Measurements from ENCODE around the gene U2AF2. TPM values are rescaled to one million over a fixed set of nuclear protein-coding genes. Genes with fewer than 3 reads are reported as not detected.
A peak's percentile ranks its signal among the peaks of the same experiment; 100 is the strongest.

The U2AF2 gene
- polyA plus RNA-seq, 1 donor (not counting 4 experiments of a cell fraction or from before 2014, with no cell fraction given) = 109 TPM

DNA sequence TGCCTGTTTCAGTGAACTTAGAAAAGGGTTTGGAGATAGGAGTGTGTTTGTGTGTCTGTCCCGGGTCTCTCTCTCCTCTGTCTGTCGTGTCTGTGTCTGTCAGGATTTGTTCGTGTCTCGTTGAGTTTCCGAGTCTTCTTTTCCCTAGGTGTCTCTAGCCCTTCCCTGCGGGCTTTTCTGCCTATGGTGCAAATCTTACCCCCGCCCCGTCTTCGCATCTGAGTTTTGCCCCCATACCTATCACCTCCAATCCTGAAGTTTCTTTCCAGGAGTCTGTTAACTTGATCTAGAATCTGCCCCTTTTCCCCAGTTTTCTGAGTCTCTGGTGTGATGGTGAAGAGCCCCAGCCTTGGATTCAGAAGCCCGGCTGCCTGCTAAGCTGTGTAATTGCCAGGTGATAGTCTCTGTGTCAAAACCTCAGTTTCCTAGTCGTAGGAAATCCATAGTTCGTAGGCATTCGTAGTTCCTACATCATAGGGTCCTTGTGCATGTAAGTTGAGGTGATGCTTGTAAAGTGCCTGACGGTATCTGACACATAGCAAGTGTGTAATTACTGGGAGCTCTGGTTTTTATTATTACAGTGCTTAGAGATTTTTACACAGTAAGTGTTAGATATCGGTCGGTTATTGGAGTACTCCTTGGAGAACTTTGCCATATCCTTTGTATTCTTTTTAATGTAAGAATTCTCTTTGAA, 21.0 kb downstream of the U2AF2 start:
- Histone ChIP-seq H3K4me2 (ENCODE audit: control insufficient read depth, extremely low read depth, insufficient read depth, low read depth, low read length) (peak overlapping the region; percentile 89), H3K9me1 (ENCODE audit: control insufficient read depth, extremely low read depth, insufficient read depth, low read length) (no peaks in the 10 kb centered on the region), H3K36me3 (ENCODE audit: control insufficient read depth in 2 of 2, extremely low read depth in 1 of 2, insufficient read depth in 2 of 2, low read length in 2 of 2) (peaks cover 24 to 35% of the 10 kb centered on the region in 2 experiments), H3K79me2 (ENCODE audit: control insufficient read depth, insufficient read depth, low read length) (peaks cover 82% of the 10 kb centered on the region), H3K27me3 (ENCODE audit: control insufficient read depth, extremely low read depth, insufficient read depth, low read length) (no peaks in the 10 kb centered on the region), H3K4me1 (ENCODE audit: control insufficient read depth, extremely low read depth, insufficient read depth, low read length) (peaks cover 31% of the 10 kb centered on the region), H2AFZ (ENCODE audit: control insufficient read depth, low read length) (peak overlapping the region; percentile 52), H3K9ac (ENCODE audit: control insufficient read depth, extremely low read depth, insufficient read depth, low read length) (peak overlapping the region; percentile 94), H3K27ac (ENCODE audit: control insufficient read depth, insufficient read depth, low read length) (peak overlapping the region; percentile 85), H4K20me1 (ENCODE audit: control insufficient read depth, extremely low read depth, insufficient read depth, low read length) (peaks cover 16% of the 10 kb centered on the region), H3K4me3 (ENCODE audit: control insufficient read depth in 2 of 3, extremely low read depth in 1 of 3, insufficient read depth in 2 of 3, low read depth in 1 of 3, low read length in 3 of 3) (peak overlapping the region; percentile 59 to 95 (median 89)), H3K9me3 (ENCODE audit: control insufficient read depth, low read depth, low read length) (no peaks in the 10 kb centered on the region)
- FAIRE-seq = no peak
- DNase-seq (ENCODE audit: low read depth, low spot score) = no peak
- TF ChIP-seq CTCF (optimal IDR thresholded peaks at IDR 0.05 in 1 of 3, IDR thresholded peaks at IDR 0.05 in 1 of 3, conservative IDR thresholded peaks at IDR 0.05 in 1 of 3; ENCODE audit: extremely low read depth in 1 of 3, insufficient read depth in 2 of 3, low read length in 3 of 3) (no peak), EZH2 (IDR thresholded peaks at IDR 0.05; ENCODE audit: low read length) (no peak)
- dilution Hi-C loops (cut with MboI; ENCODE audit: extremely low pct_ligation_motif_present, low sequenced_read_pairs) = no loop called here

DNA sequence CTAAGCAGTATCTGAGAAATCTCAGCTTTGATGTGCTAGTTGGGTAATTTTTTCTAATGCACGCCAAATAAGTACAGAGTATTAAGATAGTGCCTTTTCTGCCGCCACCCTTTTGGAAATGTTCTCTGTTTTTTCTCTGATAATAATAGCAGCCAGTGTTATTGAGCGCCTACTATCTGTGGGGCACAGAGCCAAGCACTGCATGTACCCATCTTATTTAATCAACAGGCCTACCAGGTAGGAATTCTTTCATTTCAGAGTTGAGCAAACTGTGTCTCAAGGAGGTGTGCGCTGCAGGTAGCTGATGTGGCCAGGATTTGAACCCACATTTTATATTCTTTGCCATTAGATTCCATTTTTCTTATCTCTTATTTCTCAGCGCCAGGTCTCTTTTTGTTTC, 21.5 kb downstream of the U2AF2 start:
- peak; percentile 23 for FAIRE-seq
- Histone ChIP-seq H3K27me3 (ENCODE audit: control insufficient read depth, extremely low read depth, insufficient read depth, low read length) (no peaks in the 10 kb centered on the region), H3K79me2 (ENCODE audit: control insufficient read depth, insufficient read depth, low read length) (peaks cover 82% of the 10 kb centered on the region), H3K9me1 (ENCODE audit: control insufficient read depth, extremely low read depth, insufficient read depth, low read length) (no peaks in the 10 kb centered on the region), H3K4me2 (ENCODE audit: control insufficient read depth, extremely low read depth, insufficient read depth, low read depth, low read length) (peak overlapping the region; percentile 89), H3K27ac (ENCODE audit: control insufficient read depth, insufficient read depth, low read length) (peak overlapping the region; percentile 85), H3K9me3 (ENCODE audit: control insufficient read depth, low read depth, low read length) (no peaks in the 10 kb centered on the region), H4K20me1 (ENCODE audit: control insufficient read depth, extremely low read depth, insufficient read depth, low read length) (peaks cover 11% of the 10 kb centered on the region), H2AFZ (ENCODE audit: control insufficient read depth, low read length) (no peak overlapping the region), H3K36me3 (ENCODE audit: control insufficient read depth in 2 of 2, extremely low read depth in 1 of 2, insufficient read depth in 2 of 2, low read length in 2 of 2) (peaks cover 29 to 40% of the 10 kb centered on the region in 2 experiments), H3K4me3 (ENCODE audit: control insufficient read depth in 2 of 3, extremely low read depth in 1 of 3, insufficient read depth in 2 of 3, low read depth in 1 of 3, low read length in 3 of 3) (peak overlapping the region; percentile 59 to 95 (median 89)), H3K4me1 (ENCODE audit: control insufficient read depth, extremely low read depth, insufficient read depth, low read length) (peaks cover 31% of the 10 kb centered on the region), H3K9ac (ENCODE audit: control insufficient read depth, extremely low read depth, insufficient read depth, low read length) (peak overlapping the region; percentile 94)
- dilution Hi-C loops (cut with MboI; ENCODE audit: extremely low pct_ligation_motif_present, low sequenced_read_pairs) = no loop called here
- TF ChIP-seq EZH2 (IDR thresholded peaks at IDR 0.05; ENCODE audit: low read length) (no peak), CTCF (optimal IDR thresholded peaks at IDR 0.05 in 1 of 3, IDR thresholded peaks at IDR 0.05 in 1 of 3, conservative IDR thresholded peaks at IDR 0.05 in 1 of 3; ENCODE audit: extremely low read depth in 1 of 3, insufficient read depth in 2 of 3, low read length in 3 of 3) (peak in 2 of 3 experiments; percentile 13 to 29)
- DNase-seq (ENCODE audit: low read depth, low spot score) = no peak

All from keratinocyte (primary cell).